ENCODE data around the gene EPHB1. TPM values are rescaled to one million over a fixed set of nuclear protein-coding genes. Genes with fewer than 3 reads are reported as not detected.

Gene EPHB1
- total and polyA plus RNA-seq, 2 donors (not counting 3 experiments of a cell fraction or from before 2014, with no cell fraction given) = 1.3 to 5.2 TPM

GRCh38 chr3:134876836-134877235, 81.8 kb downstream of the EPHB1 start:
- H3K9me1 ChIP-seq (replicated peaks; ENCODE audit: control insufficient read depth, extremely low read depth, insufficient read depth, low read length) = no peaks in the 10 kb centered on the region
- TF ChIP-seq POLR2AphosphoS5 (IDR thresholded peaks at IDR 0.05; ENCODE audit: insufficient read depth, low read depth, low read length) (no peak), CTCF (IDR thresholded peaks at IDR 0.05; ENCODE audit: extremely low read depth in 1 of 2, insufficient read depth in 1 of 2, low read depth in 1 of 2, low read length in 2 of 2) (no peak), FOS (IDR thresholded peaks at IDR 0.05; ENCODE audit: borderline replicate concordance, insufficient read depth, low read length) (no peak)
- dilution Hi-C loops (cut with MboI; ENCODE audit: extremely low pct_ligation_motif_present, low sequenced_read_pairs) = no loop called here
- POLR2A ChIA-PET = no interaction called here
- no TSS peak for BruUV-seq (replicated peaks)
- no peak overlapping the region for H3K9ac ChIP-seq (replicated peaks; ENCODE audit: extremely low read depth, insufficient read depth, low read length)
- no peak overlapping the region for H3K27ac ChIP-seq (ENCODE audit: insufficient read depth, low read depth, low read length)
- no peak for FAIRE-seq
- no peaks in the 10 kb centered on the region for H3K36me3 ChIP-seq (ENCODE audit: control insufficient read depth in 2 of 2, extremely low read depth in 1 of 2, insufficient read depth in 2 of 2, low read length in 2 of 2)
- H3K4me2 ChIP-seq (ENCODE audit: insufficient read depth, low read length) = no peak overlapping the region
- no peaks in the 10 kb centered on the region for H4K20me1 ChIP-seq (replicated peaks; ENCODE audit: control insufficient read depth, extremely low read depth, insufficient read depth, low read length)
- H3K79me2 ChIP-seq (ENCODE audit: control insufficient read depth, insufficient read depth, low read length) = no peaks in the 10 kb centered on the region
- H3K27me3 ChIP-seq (ENCODE audit: control insufficient read depth in 2 of 2, insufficient read depth in 2 of 2, low read length in 2 of 2) = no peaks in the 10 kb centered on the region
- H3K4me1 ChIP-seq (ENCODE audit: control insufficient read depth, extremely low read depth, insufficient read depth, low read length) = no peaks in the 10 kb centered on the region
- no peak overlapping the region for H3K4me3 ChIP-seq (replicated peaks in 1 of 3; ENCODE audit: insufficient read depth in 1 of 3, low read depth in 1 of 3, low read length in 3 of 3)
- CTCF ChIA-PET = no interaction called here
- no peaks in the 10 kb centered on the region for H3K9me3 ChIP-seq (replicated peaks; ENCODE audit: control insufficient read depth, insufficient read depth, low read length)
- no peak for DNase-seq (ENCODE audit: low read depth, low spot score)
- H2AFZ ChIP-seq (ENCODE audit: low read depth, low read length) = no peak overlapping the region
- intact Hi-C loops (cut with micrococcal nuclease) = no loop called here

GRCh38 chr3:134877788-134878187, 82.7 kb downstream of the EPHB1 start:
- Histone ChIP-seq H3K79me2 (ENCODE audit: control insufficient read depth, insufficient read depth, low read length) (no peaks in the 10 kb centered on the region), H3K27ac (ENCODE audit: insufficient read depth, low read depth, low read length) (no peak overlapping the region), H3K36me3 (ENCODE audit: control insufficient read depth in 2 of 2, extremely low read depth in 1 of 2, insufficient read depth in 2 of 2, low read length in 2 of 2) (no peaks in the 10 kb centered on the region), H3K4me2 (ENCODE audit: insufficient read depth, low read length) (no peak overlapping the region), H3K4me1 (ENCODE audit: control insufficient read depth, extremely low read depth, insufficient read depth, low read length) (no peaks in the 10 kb centered on the region), H3K9me3 (replicated peaks; ENCODE audit: control insufficient read depth, insufficient read depth, low read length) (no peaks in the 10 kb centered on the region), H3K4me3 (replicated peaks in 1 of 3; ENCODE audit: insufficient read depth in 1 of 3, low read depth in 1 of 3, low read length in 3 of 3) (no peak overlapping the region), H2AFZ (ENCODE audit: low read depth, low read length) (no peak overlapping the region), H3K27me3 (ENCODE audit: control insufficient read depth in 2 of 2, insufficient read depth in 2 of 2, low read length in 2 of 2) (no peaks in the 10 kb centered on the region), H3K9ac (replicated peaks; ENCODE audit: extremely low read depth, insufficient read depth, low read length) (no peak overlapping the region), H3K9me1 (replicated peaks; ENCODE audit: control insufficient read depth, extremely low read depth, insufficient read depth, low read length) (no peaks in the 10 kb centered on the region), H4K20me1 (replicated peaks; ENCODE audit: control insufficient read depth, extremely low read depth, insufficient read depth, low read length) (no peaks in the 10 kb centered on the region)
- intact Hi-C loops (cut with micrococcal nuclease) = no loop called here
- dilution Hi-C loops (cut with MboI; ENCODE audit: extremely low pct_ligation_motif_present, low sequenced_read_pairs) = no loop called here
- CTCF ChIA-PET = interaction anchor here (0.7 kb wide), 1 partner anchor 453 kb away, joined by 3 read pairs; no protein-coding TSS in a partner anchor
- FAIRE-seq = no peak
- BruUV-seq (replicated peaks) = no TSS peak
- TF ChIP-seq CTCF (IDR thresholded peaks at IDR 0.05; ENCODE audit: extremely low read depth in 1 of 2, insufficient read depth in 1 of 2, low read depth in 1 of 2, low read length in 2 of 2) (no peak), GATA2 (IDR thresholded peaks at IDR 0.05; ENCODE audit: insufficient read depth, insufficient read length, low read depth, low read length) (no peak), FOS (IDR thresholded peaks at IDR 0.05; ENCODE audit: borderline replicate concordance, insufficient read depth, low read length) (no peak), POLR2AphosphoS5 (IDR thresholded peaks at IDR 0.05; ENCODE audit: insufficient read depth, low read depth, low read length) (no peak), POLR2A (IDR thresholded peaks at IDR 0.05; ENCODE audit: low read depth, low read length) (no peak), MAX (IDR thresholded peaks at IDR 0.05; ENCODE audit: insufficient read depth, insufficient read length) (no peak), EZH2 (IDR thresholded peaks at IDR 0.05; ENCODE audit: borderline replicate concordance, low read depth, low read length, severe bottlenecking) (no peak), MYC (IDR thresholded peaks at IDR 0.05; ENCODE audit: low read depth, low read length) (no peak)
- no peak for DNase-seq (ENCODE audit: low read depth, low spot score)
- POLR2A ChIA-PET = no interaction called here
